Left hindlimb (tissue), 1 donor: ENCODE measurements around the gene STEAP1.
"Not testable (repeated sequence)": the region's sequence is repeated elsewhere in the genome, so short reads cannot be mapped to it uniquely, and the experiment has no call there.

ENCODE experiments used
- DNase-seq: peaks from one replicate; pipeline ENCODE4 v3.0.0-alpha.2; 2018

STEAP1 gene

DNA sequence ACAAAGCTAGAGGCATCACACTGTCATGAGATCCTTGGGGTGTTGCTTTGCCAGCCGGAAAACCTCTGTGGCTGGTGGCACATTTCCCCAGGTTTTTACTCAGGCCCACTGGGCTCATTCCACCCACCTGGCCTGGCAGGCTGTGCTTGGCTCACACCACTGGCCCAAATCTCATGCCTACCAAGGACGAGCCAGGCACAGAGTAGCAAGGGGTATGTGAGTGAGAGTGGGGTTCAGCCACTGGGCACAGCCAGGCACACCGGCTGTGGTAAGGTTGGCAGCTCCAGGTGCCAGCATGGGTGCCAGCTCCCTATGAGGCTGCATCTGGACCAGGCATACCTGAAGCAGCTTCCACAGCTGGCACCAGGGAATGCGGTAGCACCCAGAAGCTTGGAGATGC, 21.4 kb downstream of the STEAP1 start:
- no peak for DNase-seq

- no peak for DNase-seq
Observed at GRCh38 chr7:90176195-90176594, 21.9 kb downstream of the STEAP1 start.

- no peak for DNase-seq
Observed at GRCh38 chr7:90178166-90178565, 23.9 kb downstream of the STEAP1 start.

DNA sequence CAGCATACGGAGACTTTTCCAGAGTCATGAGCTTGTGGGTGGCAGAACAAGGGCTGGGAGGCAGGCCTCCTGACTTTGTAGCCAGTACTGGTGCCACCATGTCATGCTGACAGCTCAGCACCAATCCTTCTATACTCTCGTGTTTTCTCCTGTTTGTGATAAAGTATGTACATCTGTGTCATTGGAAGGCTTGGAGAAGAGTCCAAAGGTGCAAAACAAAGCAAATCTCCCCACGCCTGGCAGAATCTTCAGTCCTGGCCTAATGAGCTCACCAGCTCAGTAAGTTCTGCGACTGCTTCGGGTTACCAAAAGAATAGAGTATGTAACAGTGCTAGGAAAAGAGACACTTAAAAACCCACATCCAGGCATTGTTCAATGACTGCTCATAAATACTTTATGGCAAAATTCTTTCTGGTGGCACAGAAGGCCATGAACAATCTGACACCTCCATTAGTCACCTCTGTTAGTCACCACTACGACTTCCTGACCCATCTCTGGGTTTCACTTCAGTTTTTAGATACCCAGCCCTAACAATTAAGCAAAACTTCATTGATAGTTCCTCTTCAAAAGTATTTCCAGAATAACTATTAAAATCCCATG, 24.5 kb downstream of the STEAP1 start:
- DNase-seq: no peak

GRCh38 chr7:90180011-90180585, 25.8 kb downstream of the STEAP1 start:
- no peak for DNase-seq

DNA sequence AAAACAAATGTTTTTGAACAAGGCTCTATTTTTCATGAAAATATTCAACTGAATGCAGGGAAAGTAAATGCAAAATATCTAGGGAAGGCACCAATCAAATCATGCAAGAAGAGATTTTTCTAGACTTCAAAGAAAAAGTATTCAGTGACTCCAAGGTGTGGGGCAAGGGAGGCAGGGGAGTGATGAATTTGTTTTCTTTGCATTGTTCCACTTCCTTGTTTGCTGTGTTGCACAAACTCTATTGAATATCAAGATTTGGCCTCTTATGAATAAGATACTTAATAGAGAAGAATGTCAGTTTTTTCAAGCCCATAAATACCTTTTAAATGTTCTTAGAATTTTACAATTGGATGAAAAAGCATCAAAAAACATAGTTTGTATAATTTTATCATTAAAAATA, 26.4 kb downstream of the STEAP1 start:
- DNase-seq: no peak

- no peak for DNase-seq
Observed at GRCh38 chr7:90181485-90181884, 27.2 kb downstream of the STEAP1 start.

GRCh38 chr7:90186290-90186689, 32.0 kb downstream of the STEAP1 start:
- not testable (repeated sequence) for DNase-seq

GRCh38 chr7:90187507-90188050, 33.3 kb downstream of the STEAP1 start:
- no peak for DNase-seq

- no peak for DNase-seq
Observed at GRCh38 chr7:90188281-90188680, 34.0 kb downstream of the STEAP1 start.

DNA sequence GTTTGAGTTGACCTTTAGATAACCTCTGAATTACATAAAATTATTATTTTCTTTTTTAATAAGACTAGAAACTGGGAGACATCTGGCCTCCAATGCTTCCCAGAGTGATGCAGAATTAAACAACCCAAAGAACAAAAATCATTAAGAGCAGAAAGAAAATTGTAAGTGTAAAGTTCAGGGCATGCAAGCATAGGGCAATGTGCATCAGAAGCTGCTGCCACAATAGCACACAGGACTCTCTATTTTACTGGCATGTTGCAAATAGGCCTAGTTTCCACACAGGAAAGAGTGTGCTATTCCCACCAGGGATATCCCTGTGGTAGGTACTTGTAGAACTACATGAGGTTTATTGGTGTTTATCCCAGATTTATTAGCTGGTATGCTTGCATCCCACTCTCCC, 36.7 kb downstream of the STEAP1 start:
- no peak for DNase-seq

DNA sequence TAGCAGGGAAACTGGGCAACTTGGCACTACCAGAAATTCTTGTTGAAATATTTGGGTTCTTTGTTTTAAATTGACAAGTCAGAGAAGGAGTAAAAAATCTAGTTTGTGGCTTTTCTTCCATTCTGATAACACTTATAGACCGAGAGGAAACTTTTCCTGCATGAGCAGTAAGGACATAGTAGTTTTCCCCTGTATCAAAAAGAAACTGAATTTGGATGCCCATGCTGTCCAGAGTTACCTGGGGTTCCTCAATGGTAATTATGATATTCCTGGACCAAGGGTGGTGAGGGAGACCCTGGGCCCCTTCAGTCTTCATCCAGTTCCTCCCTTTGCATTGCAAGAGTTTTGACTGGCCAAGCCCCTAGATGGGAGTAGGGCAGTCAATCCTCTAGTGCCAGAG, 37.4 kb downstream of the STEAP1 start:
- DNase-seq: no peak

DNA sequence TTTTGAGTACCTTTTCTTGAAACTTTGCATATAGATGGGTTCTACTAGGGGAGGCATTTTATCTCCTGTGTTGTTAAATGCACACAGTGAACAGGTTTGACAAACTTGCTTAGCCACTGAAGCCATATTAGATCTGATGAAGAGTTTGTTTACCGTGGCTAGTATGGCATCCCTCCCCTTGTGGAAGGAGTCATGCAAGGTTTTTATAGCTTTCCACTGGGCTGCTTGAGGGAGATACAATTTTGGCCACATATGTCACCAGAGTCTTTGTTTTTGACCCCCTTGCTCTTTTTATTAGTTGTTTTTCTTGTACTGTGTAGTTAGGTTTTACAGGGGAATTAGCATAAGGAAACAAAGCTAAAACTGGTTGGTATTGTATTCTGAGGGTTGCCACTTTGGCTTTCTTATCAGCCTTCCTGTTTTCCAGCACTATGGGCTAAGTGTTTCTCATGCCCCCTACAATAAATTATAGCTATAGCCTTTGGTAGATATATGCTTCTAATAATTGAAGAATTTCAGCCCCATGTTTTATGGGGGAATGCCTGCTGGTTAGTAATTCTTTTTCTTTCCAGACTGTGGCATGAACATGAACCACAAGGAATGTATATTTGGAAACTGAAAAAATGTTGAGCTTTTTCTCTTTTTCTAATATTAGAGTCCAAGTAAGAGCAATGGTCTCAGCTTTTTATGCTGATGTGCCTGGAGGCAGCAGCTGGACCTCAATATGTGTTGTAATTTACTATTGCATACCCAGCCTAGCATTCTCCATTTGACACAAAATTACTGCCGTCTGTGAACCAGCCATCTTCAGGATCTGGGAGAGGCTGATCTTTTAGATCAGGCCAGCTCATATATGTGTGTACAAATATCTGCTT, 38.8 kb downstream of the STEAP1 start:
- DNase-seq: no peak

GRCh38 chr7:90194911-90195809, 40.9 kb downstream of the STEAP1 start:
- DNase-seq: no peak

- no peak for DNase-seq
Observed at GRCh38 chr7:90201500-90202195, 47.4 kb downstream of the STEAP1 start.

- no peak for DNase-seq
Observed at GRCh38 chr7:90207956-90208355, 53.7 kb downstream of the STEAP1 start.

- no peak for DNase-seq
Observed at GRCh38 chr7:90209776-90210175, 55.5 kb downstream of the STEAP1 start.

DNA sequence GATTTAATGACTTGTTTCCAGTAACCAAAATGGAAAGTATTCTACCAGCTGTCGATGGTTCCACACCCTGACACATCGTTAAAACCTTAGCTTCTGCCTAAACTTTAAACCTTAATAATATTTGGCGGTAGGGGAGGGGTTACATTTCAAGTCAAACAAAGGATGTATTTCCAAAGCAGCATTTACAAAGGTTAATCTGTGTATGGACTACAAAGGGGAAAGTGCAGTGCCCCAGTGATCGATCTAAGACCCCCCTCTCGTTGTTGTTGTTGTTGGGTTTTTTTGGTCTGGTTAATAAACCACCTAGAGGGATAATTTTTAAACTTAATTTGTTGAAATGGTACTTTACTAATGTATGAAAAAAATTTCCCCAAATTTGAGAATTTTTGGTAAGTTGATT, 56.2 kb downstream of the STEAP1 start:
- no peak for DNase-seq

DNA sequence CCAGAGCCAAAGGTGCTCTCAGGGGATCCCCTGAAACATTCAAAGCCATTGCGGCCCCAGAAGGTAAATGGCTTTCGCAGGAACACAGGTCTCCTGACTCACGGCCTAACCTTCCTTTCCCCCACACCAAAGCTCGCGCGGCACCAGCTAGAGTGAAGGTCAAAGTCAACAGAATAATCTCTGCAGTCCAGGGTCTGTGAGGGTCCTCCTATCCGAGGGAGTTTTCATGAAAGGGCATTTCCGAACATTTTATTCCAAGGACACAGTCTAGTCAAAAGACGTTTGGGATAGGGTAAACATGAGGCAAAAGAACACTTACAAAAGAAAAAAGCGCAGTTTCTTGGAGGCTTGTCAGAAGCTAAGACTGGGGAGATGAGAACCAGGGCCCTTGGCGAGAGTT, 56.7 kb downstream of the STEAP1 start:
- no peak for DNase-seq

DNA sequence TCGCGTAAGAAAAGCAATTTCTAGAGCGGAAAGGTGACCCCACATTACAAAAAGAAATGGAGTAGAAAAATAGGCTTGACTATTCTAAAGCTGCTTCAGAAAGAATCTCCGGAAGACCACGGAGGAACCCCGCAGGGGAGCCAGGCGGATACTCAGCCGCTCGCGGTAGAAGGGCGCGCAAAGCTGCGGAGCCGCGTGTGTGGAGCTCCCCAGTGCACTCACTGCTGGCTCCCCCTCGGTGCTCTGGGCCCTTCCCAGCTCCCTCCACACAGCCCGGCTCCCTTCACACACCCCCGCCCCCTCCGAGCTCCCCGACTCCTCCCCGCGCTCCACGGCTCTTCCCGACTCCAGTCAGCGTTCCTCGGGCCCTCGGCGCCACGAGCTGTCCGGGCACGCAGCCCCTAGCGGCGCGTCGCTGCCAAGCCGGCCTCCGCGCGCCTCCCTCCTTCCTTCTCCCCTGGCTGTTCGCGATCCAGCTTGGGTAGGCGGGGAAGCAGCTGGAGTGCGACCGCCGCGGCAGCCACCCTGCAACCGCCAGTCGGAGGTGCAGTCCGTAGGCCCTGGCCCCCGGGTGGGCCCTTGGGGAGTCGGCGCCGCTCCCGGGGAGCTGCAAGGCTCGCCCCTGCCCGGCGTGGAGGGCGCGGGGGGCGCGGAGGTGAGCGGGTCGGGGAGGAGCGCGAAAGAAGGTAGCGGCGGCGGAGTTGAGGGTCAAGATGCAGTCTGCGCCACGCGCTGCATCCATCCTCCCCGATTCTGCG, 57.3 kb downstream of the STEAP1 start, which contains the start of gene STEAP2:
TSS of gene STEAP2 (plus strand) at position 350 of the 758 bp plus-strand sequence. CDS start 13,343 bp downstream, outside the sequence.
- DNase-seq: peak; percentile 95

DNA sequence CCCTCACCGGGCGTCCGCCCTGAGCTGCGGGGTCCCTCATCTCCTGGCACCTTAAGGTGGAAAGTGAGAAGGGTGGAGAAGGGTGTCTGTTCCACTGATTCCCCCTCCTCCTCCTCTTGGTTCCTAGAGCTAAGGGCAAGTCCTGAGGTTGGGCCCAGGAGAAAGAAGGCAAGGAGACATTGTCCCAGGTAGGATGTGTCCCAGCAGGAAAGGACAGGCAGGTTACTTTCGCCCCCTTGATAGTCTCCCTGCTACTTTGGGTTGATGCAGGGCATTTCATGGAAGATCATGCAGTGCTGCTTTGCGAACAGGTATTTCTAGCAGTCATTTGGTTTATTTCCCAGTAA, 57.9 kb downstream of the STEAP1 start:
- DNase-seq: no peak
